HG03558 (cell line): ENCODE results near the gene P2RX2.

Experiments used
- ATAC-seq: cut with Tn5 transposase; IDR thresholded peaks from one replicate; pipeline ENCODE4 v1.9.1; 2021; ENCODE audit warnings: moderate number of reproducible peaks; ENCODE audit not compliant: unreplicated experiment; ENCODE audit errors: extremely low read depth

The P2RX2 gene

GRCh38 chr12:132600048-132601032, 18.2 kb upstream of the P2RX2 start:
- ATAC-seq = no peak

DNA sequence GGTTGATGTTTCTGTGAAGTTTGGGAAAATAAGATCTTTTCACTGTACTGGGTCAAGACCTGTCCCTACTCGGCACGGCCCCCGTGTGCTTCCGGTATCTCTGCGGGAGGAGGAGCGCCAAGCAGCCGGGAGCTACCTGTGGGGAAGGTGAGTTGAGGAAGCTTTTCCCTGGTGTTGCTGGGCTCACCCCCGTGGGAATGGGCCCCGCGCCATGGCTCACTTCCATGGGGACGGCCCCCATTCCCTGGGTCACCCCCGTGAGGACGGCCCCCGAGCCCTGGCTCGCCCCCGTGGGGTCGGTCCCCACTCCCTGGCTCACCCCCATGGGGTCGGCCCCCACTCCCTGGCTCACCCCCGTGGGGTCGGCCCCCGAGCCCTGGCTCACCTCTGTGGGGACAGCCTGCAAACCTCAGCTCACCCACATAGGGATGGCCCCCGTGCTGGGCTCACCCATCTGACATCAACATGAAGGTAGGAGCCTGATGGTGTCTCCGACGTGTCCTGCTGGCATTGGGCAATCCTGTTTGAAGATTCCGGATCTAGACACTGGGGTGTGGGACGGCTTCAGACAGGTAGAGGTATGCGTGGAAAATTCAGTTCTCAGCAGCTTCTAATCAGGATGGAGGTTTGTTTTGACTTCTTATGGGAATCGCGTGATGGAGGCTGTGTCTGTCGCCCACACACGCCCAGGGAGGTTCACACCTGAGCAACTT, 17.2 kb upstream of the P2RX2 start:
- no peak for ATAC-seq

DNA sequence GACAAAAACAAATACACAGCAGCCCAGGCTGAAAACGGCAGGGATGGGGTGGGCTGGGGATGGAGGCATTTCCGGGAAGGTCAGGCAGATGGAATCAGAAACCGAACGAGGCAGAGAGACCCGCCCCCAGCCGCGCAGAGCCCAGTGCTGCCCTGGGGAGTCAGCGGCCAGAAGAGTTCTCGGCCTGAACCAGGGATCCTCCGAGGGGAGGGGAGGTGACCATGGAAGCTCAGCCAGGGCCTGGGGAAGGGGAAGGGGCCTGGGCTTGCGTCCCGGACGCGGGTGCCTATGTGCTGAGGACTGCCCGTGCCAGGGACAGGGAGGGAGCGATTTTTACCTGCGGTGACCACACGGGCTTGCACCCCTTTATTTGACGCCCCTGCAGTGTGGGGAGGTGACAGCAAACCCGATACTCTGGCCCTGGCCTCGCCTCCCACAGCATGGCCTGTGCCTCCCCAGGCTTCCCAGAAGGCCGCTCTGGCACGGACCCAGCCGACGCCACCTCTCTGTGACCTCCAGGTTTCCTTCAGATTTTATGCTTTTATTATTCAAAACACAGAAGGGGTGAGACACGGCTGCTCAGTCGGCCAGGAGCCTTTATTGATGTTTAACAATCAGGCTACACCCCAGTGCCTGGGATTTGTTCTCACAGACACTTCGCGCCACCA, 15.9 kb upstream of the P2RX2 start:
- ATAC-seq = no peak

DNA sequence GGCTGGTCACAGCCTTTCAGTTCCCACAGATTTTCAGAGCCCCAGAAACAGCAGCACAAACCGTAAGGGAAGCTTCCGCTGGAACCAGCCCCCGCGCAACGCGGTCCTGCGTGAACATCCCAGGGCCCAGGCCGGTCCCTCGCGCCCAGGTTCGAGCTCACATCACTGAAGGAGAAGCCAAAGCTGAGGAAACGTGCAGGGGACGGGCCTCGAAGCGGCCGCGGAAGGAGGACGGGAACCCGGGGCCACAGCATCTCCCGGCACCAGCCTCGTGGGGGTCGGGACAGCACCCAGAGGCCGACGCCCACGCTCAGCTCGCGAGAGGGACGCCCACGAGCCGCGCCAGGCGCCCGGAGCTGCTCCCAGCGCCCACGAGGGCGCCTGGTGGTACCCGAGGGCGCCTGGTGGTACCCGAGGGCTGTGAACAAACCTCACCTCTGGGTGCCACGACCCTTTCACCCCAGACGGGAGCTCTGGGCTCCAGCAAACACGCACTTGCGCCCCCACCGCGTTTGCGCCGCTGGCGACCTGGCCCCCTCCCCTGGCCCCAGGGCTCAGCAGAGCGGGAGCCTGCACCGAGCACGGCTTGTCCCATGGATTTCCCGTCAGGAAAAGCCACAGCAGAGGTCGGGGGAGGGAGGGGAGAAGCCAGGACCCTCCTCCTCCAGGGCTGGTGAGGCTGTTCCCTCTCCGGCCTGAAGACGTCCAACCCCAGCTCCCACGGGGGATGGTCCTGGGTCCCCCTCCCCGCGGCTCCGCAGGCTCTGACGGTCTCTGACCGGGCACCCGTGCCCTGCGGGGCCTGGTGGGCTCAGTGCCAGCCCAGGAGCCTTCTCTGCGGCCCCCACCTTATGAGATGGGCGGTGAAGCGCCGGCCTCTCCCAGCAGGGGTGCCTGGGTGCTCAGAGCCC, 15.1 kb upstream of the P2RX2 start:
- no peak for ATAC-seq

DNA sequence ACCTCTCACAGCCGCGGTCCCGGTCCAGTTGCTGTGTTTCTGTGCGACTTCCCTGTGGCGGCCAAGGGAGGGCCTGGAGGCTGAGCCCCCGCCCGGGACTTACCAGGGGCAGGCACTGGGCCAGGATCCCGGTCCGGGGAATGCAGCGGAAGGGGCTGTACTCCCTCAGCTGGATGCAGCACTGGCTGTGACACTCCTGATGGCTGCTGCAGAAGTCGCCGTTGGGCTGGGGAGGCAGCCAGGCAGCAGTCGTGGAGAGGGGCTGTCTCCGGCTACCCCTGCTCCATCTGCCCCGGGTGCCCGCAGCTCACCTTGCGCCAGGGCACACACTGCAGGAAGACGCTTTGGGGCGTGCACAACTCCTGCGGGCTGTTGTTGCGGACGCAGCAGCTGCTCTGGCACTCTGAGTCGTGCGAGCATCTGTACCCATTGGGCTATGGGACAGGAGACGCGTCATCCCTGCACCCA, 14.4 kb upstream of the P2RX2 start:
- ATAC-seq = no peak

DNA sequence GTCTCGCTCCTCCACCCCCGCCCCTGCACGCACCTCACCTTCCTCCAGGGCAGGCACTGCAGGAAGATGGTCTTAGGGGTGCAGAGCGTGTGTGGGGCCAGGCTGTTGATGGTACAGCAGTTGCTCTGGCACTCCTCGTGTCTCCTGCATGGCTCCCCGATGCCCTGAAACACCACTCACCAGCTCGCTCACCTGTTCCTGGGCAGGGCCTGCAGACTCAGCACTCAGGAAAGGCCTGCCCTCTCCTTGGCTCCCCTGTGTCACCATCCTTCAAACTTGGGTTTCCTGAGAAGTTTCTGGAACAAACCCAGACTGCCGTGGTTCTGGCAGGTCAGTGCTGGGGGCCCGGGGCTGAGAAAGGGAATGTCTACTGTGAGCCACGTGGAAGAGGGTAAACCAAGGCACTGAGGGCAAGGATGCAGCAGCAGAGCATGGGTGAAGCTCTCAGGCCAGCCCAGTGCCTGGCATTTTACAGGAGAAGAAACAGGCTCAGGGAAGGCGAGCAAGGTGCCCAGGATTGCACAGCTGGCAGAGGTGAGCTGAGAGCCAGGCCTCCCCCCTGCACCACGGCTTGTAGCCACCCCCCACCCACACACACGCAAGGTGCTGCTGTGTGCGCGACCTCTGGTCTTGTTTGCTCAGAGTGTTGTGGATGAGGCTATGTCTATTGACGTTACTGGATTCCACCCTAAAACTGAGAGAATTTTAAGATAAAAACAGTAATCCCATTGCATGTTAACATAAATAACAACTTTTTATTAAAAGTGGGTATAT, 13.7 kb upstream of the P2RX2 start:
- no peak for ATAC-seq

DNA sequence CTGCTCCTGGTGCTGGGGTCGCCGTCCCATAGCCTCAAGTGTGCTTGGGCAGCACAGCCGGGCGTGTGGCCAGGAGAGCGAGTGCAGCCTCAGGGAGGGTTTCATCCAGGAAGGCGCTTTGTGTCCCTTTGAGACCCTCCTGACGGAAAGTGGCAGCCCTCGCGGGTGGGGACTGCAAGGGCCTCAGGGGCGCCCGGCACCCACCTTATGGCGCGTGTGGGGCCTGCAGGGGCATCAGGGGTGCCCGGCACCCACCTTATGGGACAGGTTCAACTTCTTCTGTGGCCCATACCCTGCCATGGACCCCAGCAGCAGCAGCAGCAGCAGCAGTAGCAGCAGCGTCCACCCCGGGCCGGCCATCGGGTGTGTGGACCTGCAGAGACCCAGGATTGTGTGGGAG, 12.7 kb upstream of the P2RX2 start:
- ATAC-seq = no peak

GRCh38 chr12:132606466-132606865, 12.1 kb upstream of the P2RX2 start:
- ATAC-seq = no peak

DNA sequence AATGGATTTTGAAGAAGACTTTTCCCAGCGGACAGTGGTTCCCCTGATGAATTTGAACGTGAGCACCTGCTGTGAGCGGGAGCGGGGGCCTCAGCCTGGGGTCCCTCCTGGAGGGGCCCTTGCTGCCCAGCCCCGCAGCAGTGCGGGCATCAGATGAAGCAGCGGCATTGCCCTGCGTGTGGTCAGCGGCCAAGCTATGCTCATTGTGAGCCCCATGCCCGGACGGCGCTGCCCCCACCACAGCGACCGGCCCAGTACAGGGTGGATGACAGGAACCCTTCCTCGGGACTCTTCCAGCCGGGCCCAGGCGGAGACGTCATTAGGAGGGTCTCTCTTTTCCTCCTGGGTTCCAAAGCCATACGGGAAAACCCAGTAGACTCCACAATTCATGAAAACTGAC, 11.6 kb upstream of the P2RX2 start:
- no peak for ATAC-seq

- ATAC-seq = no peak
These were observed 10.1 kb upstream of the P2RX2 start for GRCh38 chr12:132608231-132609171.

DNA sequence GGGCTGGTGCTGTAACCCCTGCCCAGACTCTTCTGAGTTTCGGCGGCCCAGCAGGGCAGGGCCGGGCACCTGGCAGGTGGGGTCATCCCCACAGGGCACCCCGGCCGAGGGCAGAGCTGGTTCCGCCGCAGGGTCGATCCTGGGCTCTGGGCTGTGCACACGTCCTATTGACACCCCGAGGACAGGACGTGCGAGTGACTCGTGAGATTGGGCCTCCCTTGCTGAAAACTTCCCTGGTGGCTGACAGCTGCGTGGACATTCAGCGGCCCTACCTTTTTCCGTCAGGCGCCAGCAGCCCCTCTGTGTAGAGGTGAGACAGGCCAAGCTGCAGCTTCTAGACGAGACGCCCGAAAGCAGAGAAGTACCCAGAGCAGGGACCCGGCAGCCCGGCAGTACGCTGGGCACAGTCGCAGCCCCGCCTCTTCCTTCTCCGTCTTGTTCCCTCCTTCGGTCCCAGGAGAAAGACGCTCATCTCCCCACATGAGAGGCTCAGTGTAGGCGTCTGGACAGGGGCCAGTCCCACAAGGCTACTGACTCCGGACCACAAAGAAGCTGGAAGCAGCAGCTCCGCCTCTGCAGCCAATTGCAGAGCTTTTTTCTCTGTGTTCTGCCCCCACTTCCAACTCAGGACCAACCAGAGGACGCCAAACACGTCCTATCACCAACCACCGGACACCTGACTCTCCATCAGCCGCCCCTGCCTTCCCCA, 8.4 kb upstream of the P2RX2 start, which contains the start of gene LRCOL1:
Gene LRCOL1 (minus strand): TSS at position 532 of the 709 bp plus-strand sequence. CDS start 4,331 bp downstream, outside the sequence.
- ATAC-seq = no peak

GRCh38 chr12:132610866-132611602, 7.5 kb upstream of the P2RX2 start:
- no peak for ATAC-seq

- ATAC-seq = no peak
These were observed 7.0 kb upstream of the P2RX2 start for GRCh38 chr12:132611620-132612019.

- no peak for ATAC-seq
These were observed 4.5 kb upstream of the P2RX2 start for GRCh38 chr12:132614029-132614428.

GRCh38 chr12:132614861-132615578, 3.6 kb upstream of the P2RX2 start:
- ATAC-seq = no peak

GRCh38 chr12:132615579-132616038, 3.0 kb upstream of the P2RX2 start:
- ATAC-seq = no peak
